Non-pigmented ciliary epithelial cell (primary cell): ENCODE results near the gene KAZN.
"Not testable (repeated sequence)": the region's sequence is repeated elsewhere in the genome, so short reads cannot be mapped to it uniquely, and the experiment has no call there.

Experiments
- DNase-seq: peaks from one replicate; pipeline ENCODE4 v3.0.0-alpha.2; 2010; ENCODE audit warnings: low read depth

Gene KAZN

GRCh38 chr1:15039017-15039648 is 440.6 kb downstream of the KAZN start:
- no peak for DNase-seq

GRCh38 chr1:15039901-15040300 is 441.4 kb downstream of the KAZN start:
- no peak for DNase-seq

GRCh38 chr1:15040685-15041084 is 442.2 kb downstream of the KAZN start:
- not testable (repeated sequence) for DNase-seq

GRCh38 chr1:15042866-15043265 is 444.4 kb downstream of the KAZN start:
- no peak for DNase-seq

GRCh38 chr1:15043934-15044333 is 445.4 kb downstream of the KAZN start:
- no peak for DNase-seq

GRCh38 chr1:15045123-15045522 is 446.6 kb downstream of the KAZN start:
- no peak for DNase-seq

GRCh38 chr1:15046487-15047165 is 448.1 kb downstream of the KAZN start:
- no peak for DNase-seq

GRCh38 chr1:15047237-15047636 is 448.8 kb downstream of the KAZN start:
- DNase-seq = no peak

- DNase-seq = no peak
Observed at GRCh38 chr1:15048437-15048980, 450.0 kb downstream of the KAZN start.

GRCh38 chr1:15049067-15049466 is 450.6 kb downstream of the KAZN start:
- DNase-seq = no peak

- DNase-seq = no peak
Observed at GRCh38 chr1:15051882-15052528, 453.5 kb downstream of the KAZN start.

GRCh38 chr1:15053153-15053552 is 454.7 kb downstream of the KAZN start:
- DNase-seq = no peak

- no peak for DNase-seq
Observed at GRCh38 chr1:15055736-15056415, 457.4 kb downstream of the KAZN start.

- peak; percentile 11 for DNase-seq
Observed at GRCh38 chr1:15056515-15057285, 458.2 kb downstream of the KAZN start.

- DNase-seq = no peak
Observed at GRCh38 chr1:15057834-15058233, 459.3 kb downstream of the KAZN start.

GRCh38 chr1:15058261-15058660 is 459.8 kb downstream of the KAZN start:
- no peak for DNase-seq

- no peak for DNase-seq
Observed at GRCh38 chr1:15060104-15060503, 461.6 kb downstream of the KAZN start.

GRCh38 chr1:15062479-15063099 is 464.1 kb downstream of the KAZN start:
- no peak for DNase-seq

GRCh38 chr1:15063346-15063745 is 464.9 kb downstream of the KAZN start:
- no peak for DNase-seq

- no peak for DNase-seq
Observed at GRCh38 chr1:15063783-15064182, 465.3 kb downstream of the KAZN start.

- no peak for DNase-seq
Observed at GRCh38 chr1:15064217-15064929, 465.9 kb downstream of the KAZN start.
